H1 (cell line): Measurements from ENCODE around the gene DHDDS. TPM values are rescaled to one million over a fixed set of nuclear protein-coding genes. Genes with fewer than 3 reads are reported as not detected.

Experiments used
- CTCF ChIA-PET: fragments of 300-600 bp; sonication (Branson Sonifier 250); formaldehyde crosslinking; loops from one replicate; lab custom pipeline; 2021; ENCODE audit not compliant: partially characterized antibody; lab: Charles Lee
- POLR2A ChIA-PET: fragments of 300-600 bp; sonication (Branson Sonifier 250); formaldehyde crosslinking; loops from one replicate; lab custom pipeline; 2021; ENCODE audit warnings: inconsistent platforms; ENCODE audit not compliant: partially characterized antibody; lab: Charles Lee
- DNase-seq, 2 experiments: peaks; one replicate each; pipeline versions ENCODE4 v3.0.0 to v3.0.0-alpha.2; 2010 to 2022; ENCODE audit warnings: low spot score in 2 of 2, low read depth in 1 of 2, mixed read lengths in 1 of 2
- FAIRE-seq: peaks from 2 replicates; lab custom pipeline; 2011; peaks lifted over from hg19 to GRCh38; lab: Jason Lieb, UNC
- H2AFZ ChIP-seq: 2 replicates; pipeline ENCODE4 v1.8.1; 2012; ENCODE audit warnings: low read length, inconsistent platforms
- H2AK5ac ChIP-seq: 2 replicates; pipeline ENCODE4 v1.6.1; 2013; ENCODE audit warnings: low read depth, low read length
- H2BK120ac ChIP-seq: replicated peaks from 2 replicates; pipeline ENCODE3; 2013; ENCODE audit warnings: low read depth, low read length, inconsistent platforms
- H2BK12ac ChIP-seq: 2 replicates; pipeline ENCODE4 v1.6.1; 2013; ENCODE audit warnings: low read depth, low read length
- H2BK15ac ChIP-seq: 2 replicates; pipeline ENCODE4 v1.6.1; 2013; ENCODE audit warnings: low read length
- H2BK20ac ChIP-seq: 2 replicates; pipeline ENCODE4 v1.6.1; 2013; ENCODE audit warnings: low read length
- H2BK5ac ChIP-seq: 2 replicates; pipeline ENCODE4 v1.6.1; 2013; ENCODE audit warnings: low read depth, low read length
- H3K14ac ChIP-seq: 2 replicates; pipeline ENCODE4 v1.6.1; 2013; ENCODE audit warnings: inconsistent platforms; ENCODE audit not compliant: insufficient read length
- H3K18ac ChIP-seq: 2 replicates; pipeline ENCODE4 v1.6.1; 2013; ENCODE audit warnings: low read length; ENCODE audit errors: extremely low read depth
- H3K23ac ChIP-seq: 2 replicates; pipeline ENCODE4 v1.6.1; 2013; ENCODE audit warnings: inconsistent platforms; ENCODE audit not compliant: insufficient read length
- H3K23me2 ChIP-seq: 2 replicates; pipeline ENCODE4 v1.6.1; 2013; ENCODE audit warnings: low read depth, low read length
- H3K27ac ChIP-seq: 2 replicates; pipeline ENCODE4 v1.6.1; 2011; ENCODE audit warnings: low read depth, low read length, inconsistent platforms
- H3K27me3 ChIP-seq, 4 experiments: replicated peaks in 1 of 4; 1 replicate in 1 of 4; 2 replicates in 3 of 4; pipeline versions ENCODE4 v1.6.1 to v1.8.1; 2011 to 2013; ENCODE audit warnings: low read length in 3 of 4, mild to moderate bottlenecking in 3 of 4, inconsistent platforms in 2 of 4, mixed read lengths in 2 of 4, moderate library complexity in 1 of 4; ENCODE audit not compliant: control insufficient read depth in 3 of 4, insufficient read depth in 3 of 4; ENCODE audit errors: extremely low read depth in 1 of 4
- H3K36me3 ChIP-seq, 4 experiments: 2 replicates each; pipeline versions ENCODE4 v1.6.1 to v1.8.1; 2011 to 2013; ENCODE audit warnings: mild to moderate bottlenecking in 4 of 4, low read length in 3 of 4, moderate library complexity in 2 of 4, control low read depth in 1 of 4, inconsistent platforms in 1 of 4; ENCODE audit not compliant: insufficient read depth in 4 of 4, control insufficient read depth in 2 of 4
- H3K4ac ChIP-seq: replicated peaks from 2 replicates; pipeline ENCODE3; 2013; ENCODE audit warnings: low read length, low read depth, mixed read lengths, inconsistent platforms; ENCODE audit not compliant: insufficient read length
- H3K4me1 ChIP-seq, 4 experiments: replicated peaks in 1 of 4; 1 replicate in 1 of 4; 2 replicates in 3 of 4; pipeline versions ENCODE4 v1.6.1 to v1.8.1; 2011 to 2013; ENCODE audit warnings: low read length in 3 of 4, inconsistent platforms in 2 of 4, mixed read lengths in 1 of 4; ENCODE audit not compliant: insufficient read depth in 4 of 4, control insufficient read depth in 3 of 4
- H3K4me2 ChIP-seq, 2 experiments: 2 replicates each; pipeline versions ENCODE4 v1.6.1 to v1.8.1; 2011 to 2013; ENCODE audit warnings: low read depth in 2 of 2, low read length in 2 of 2, control low read depth in 1 of 2, inconsistent platforms in 1 of 2, mild to moderate bottlenecking in 1 of 2; ENCODE audit not compliant: insufficient read depth in 1 of 2
- H3K4me3 ChIP-seq, 4 experiments: fragments of 200-600, 300-600 bp in 1 of 4; sonication (generic), shearing (Covaris generic), sonication (Bioruptor Twin) in 1 of 4; 2 replicates each; pipeline versions ENCODE4 v1.5.1 to v1.8.1; 2011 to 2016; ENCODE audit warnings: low read length in 4 of 4, low read depth in 3 of 4, control low read depth in 2 of 4, inconsistent platforms in 2 of 4, mild to moderate bottlenecking in 2 of 4, mixed read lengths in 1 of 4, moderate library complexity in 1 of 4; ENCODE audit not compliant: insufficient read depth in 2 of 4; ENCODE audit errors: extremely low read depth in 1 of 4
- H3K56ac ChIP-seq: replicated peaks from 2 replicates; pipeline ENCODE3; 2013; ENCODE audit warnings: low read depth, mild to moderate bottlenecking, mixed read lengths, low read length, inconsistent platforms; ENCODE audit not compliant: insufficient read length
- H3K79me1 ChIP-seq: 2 replicates; pipeline ENCODE4 v1.6.1; 2013; ENCODE audit warnings: low read depth, low read length, control low read depth
- H3K79me2 ChIP-seq, 2 experiments: 2 replicates each; pipeline versions ENCODE4 v1.6.1 to v1.8.1; 2012 to 2013; ENCODE audit warnings: low read length in 2 of 2, mild to moderate bottlenecking in 2 of 2, inconsistent platforms in 1 of 2; ENCODE audit not compliant: insufficient read depth in 2 of 2, control insufficient read depth in 1 of 2
- H3K9ac ChIP-seq, 4 experiments: replicated peaks in 1 of 4; 1 replicate in 1 of 4; 2 replicates in 3 of 4; pipeline versions ENCODE4 v1.6.1 to v1.8.1; 2011 to 2013; ENCODE audit warnings: low read depth in 3 of 4, low read length in 3 of 4, control low read depth in 2 of 4, mild to moderate bottlenecking in 2 of 4, moderate library complexity in 2 of 4, inconsistent platforms in 1 of 4; ENCODE audit errors: extremely low read depth in 1 of 4
- H3K9me3 ChIP-seq, 2 experiments: 2 replicates each; pipeline versions ENCODE4 v1.6.1 to v1.8.1; 2012 to 2013; ENCODE audit warnings: mild to moderate bottlenecking in 2 of 2, moderate library complexity in 2 of 2, control low read depth in 1 of 2, inconsistent platforms in 1 of 2, low read depth in 1 of 2, low read length in 1 of 2, mixed read lengths in 1 of 2; ENCODE audit not compliant: insufficient read depth in 2 of 2
- H4K20me1 ChIP-seq, 2 experiments: replicated peaks in 1 of 2; 2 replicates each; pipeline versions ENCODE3 to v1.8.1; 2011 to 2013; ENCODE audit warnings: inconsistent platforms in 2 of 2, low read length in 2 of 2, mild to moderate bottlenecking in 1 of 2; ENCODE audit not compliant: insufficient read depth in 2 of 2, control insufficient read depth in 1 of 2
- H4K5ac ChIP-seq: 2 replicates; pipeline ENCODE4 v1.6.1; 2013; ENCODE audit warnings: low read length, low read depth, mixed read lengths, inconsistent platforms; ENCODE audit not compliant: insufficient read length
- H4K8ac ChIP-seq: 2 replicates; pipeline ENCODE4 v1.8.0; 2013; ENCODE audit warnings: mild to moderate bottlenecking, moderate library complexity, low read length, inconsistent platforms; ENCODE audit not compliant: insufficient read depth; ENCODE audit errors: extremely low read depth
- H4K91ac ChIP-seq: replicated peaks from 2 replicates; pipeline ENCODE3; 2013; ENCODE audit warnings: low read length, mixed read lengths, inconsistent platforms; ENCODE audit not compliant: insufficient read length
- TAF1 ChIP-seq: IDR thresholded peaks from 2 replicates; pipeline ENCODE4 v1.6.1; 2011; ENCODE audit warnings: mild to moderate bottlenecking, low read depth, low read length
- TCF12 ChIP-seq: IDR thresholded peaks from 2 replicates; pipeline ENCODE4 v1.6.1; 2011; ENCODE audit warnings: low read depth, mild to moderate bottlenecking, low read length
- WGBS, 2 experiments: shearing (Covaris generic) in 1 of 2; methylation state at CpG; one replicate each; pipeline versions ENCODE4 v1.1.6 to v1.1.7; 2013 to 2015; ENCODE audit warnings: low lambda C conversion rate in 2 of 2, mixed read lengths in 2 of 2, inconsistent platforms in 1 of 2, low coverage in 1 of 2, missing lambda C conversion rate in 1 of 2; ENCODE audit not compliant: insufficient replicate concordance in 2 of 2, insufficient coverage in 1 of 2, insufficient read length in 1 of 2; ENCODE audit errors: extremely low coverage in 1 of 2, missing lambda C conversion rate in 1 of 2; 5-methylcytosine and 5-hydroxymethylcytosine counted together
- polyA plus RNA-seq, 7 experiments: library from polyadenylated mRNA; depleted of rRNA in 3 of 7; stranded (reverse) in 5 of 7; unstranded in 2 of 7; fragments of >200 nt in 5 of 7; fragments of 200-250 nt in 2 of 7; gene quantifications; 1 replicate in 5 of 7; 2 replicates in 1 of 7; 4 replicates in 1 of 7; pipeline versions ENCODE4 v1.2.1 to v1.2.3, GENCODE V29; 2011 to 2013; ENCODE audit warnings: missing spikeins in 2 of 7, mixed read lengths in 2 of 7
- total RNA-seq: library from RNA; stranded (reverse); fragmentation: NEBNext Ultra II Directional; extraction: Animal tissue kit (Norgen Biotek cat#: 25700); gene quantifications from 2 replicates; pipeline ENCODE4 v1.2.1, GENCODE V29; 2021

The DHDDS gene
- total and polyA plus RNA-seq, 2 of the 8 experiments (the other 6 are each of a cell fraction or from before 2014, with no cell fraction given): 28.3 to 44.6 TPM

DNA sequence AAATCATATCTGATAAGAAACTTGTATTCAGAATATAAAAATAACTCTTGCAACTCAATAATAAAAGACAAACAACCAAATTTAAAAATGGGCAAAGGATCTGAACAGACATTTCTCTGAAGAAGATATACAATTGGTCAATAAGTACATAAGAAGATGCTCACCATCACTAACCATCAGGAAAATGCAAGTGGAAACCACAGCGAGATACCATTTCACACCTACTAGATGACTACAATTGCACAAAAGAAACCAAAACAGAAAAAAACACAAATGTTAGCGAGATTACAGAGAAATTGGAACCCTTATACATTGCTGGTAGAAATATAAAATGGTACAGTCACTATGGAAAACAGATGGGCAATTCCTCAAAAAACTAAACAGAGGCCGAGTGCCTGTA is 48.0 kb upstream of the DHDDS start:
- no peak overlapping the region for H2BK15ac ChIP-seq
- no peak overlapping the region for H3K4ac ChIP-seq
- no peaks in the 10 kb centered on the region for H3K23me2 ChIP-seq
- DNase-seq (no peak), FAIRE-seq (no peak)
- H4K20me1 ChIP-seq: no peaks in the 10 kb centered on the region
- POLR2A ChIA-PET: interaction anchor here (1.0 to 1.9 kb wide), 3 partner anchors 27 to 65 kb away, joined by 3 to 6 read pairs (median 4); partner anchors contain the start of gene LIN28A
- no peaks in the 10 kb centered on the region for H3K27me3 ChIP-seq
- WGBS, 2 experiments: 95% methylated on average over 3 of the region's 3 CpGs; no CpG with 5 or more reads in 1 of the 2 experiments
- no peak overlapping the region for H3K23ac ChIP-seq
- H2BK12ac ChIP-seq: no peak overlapping the region
- H2BK20ac ChIP-seq: no peak overlapping the region
- no peak overlapping the region for H3K18ac ChIP-seq
- H3K27ac ChIP-seq: no peak overlapping the region
- H2AK5ac ChIP-seq: no peak overlapping the region
- no peak overlapping the region for H3K4me2 ChIP-seq
- no peak overlapping the region for H2BK5ac ChIP-seq
- H3K9ac ChIP-seq: no peak overlapping the region
- H2AFZ ChIP-seq: 0 out of 2 replicates have a peak overlapping the region, but pooled peaks have one; percentile 5
- H4K5ac ChIP-seq: no peak overlapping the region
- no peak overlapping the region for H4K8ac ChIP-seq
- H3K4me3 ChIP-seq: no peak overlapping the region
- H3K9me3 ChIP-seq: no peaks in the 10 kb centered on the region
- no peaks in the 10 kb centered on the region for H3K79me2 ChIP-seq
- H3K4me1 ChIP-seq: no peaks in the 10 kb centered on the region
- no peaks in the 10 kb centered on the region for H3K36me3 ChIP-seq
- CTCF ChIA-PET: no interaction called here
- no peak overlapping the region for H2BK120ac ChIP-seq
- no peak overlapping the region for H4K91ac ChIP-seq
- H3K14ac ChIP-seq: no peak overlapping the region
- H3K56ac ChIP-seq: no peak overlapping the region
- no peaks in the 10 kb centered on the region; the same call in 1 of the 2 replicates for H3K79me1 ChIP-seq
- TF ChIP-seq TAF1: no peak
- no peak for TF ChIP-seq TCF12
